GM19025 (cell line): Measurements from ENCODE around the gene PLSCR2.
"Not testable (repeated sequence)": the region's sequence is repeated elsewhere in the genome, so short reads cannot be mapped to it uniquely, and the experiment has no call there.

ENCODE experiments used
- ATAC-seq: cut with Tn5 transposase; IDR thresholded peaks from one replicate; pipeline ENCODE4 v1.9.1; 2021; ENCODE audit warnings: mild to moderate bottlenecking, low read depth, moderate library complexity; ENCODE audit not compliant: unreplicated experiment

The PLSCR2 gene

DNA sequence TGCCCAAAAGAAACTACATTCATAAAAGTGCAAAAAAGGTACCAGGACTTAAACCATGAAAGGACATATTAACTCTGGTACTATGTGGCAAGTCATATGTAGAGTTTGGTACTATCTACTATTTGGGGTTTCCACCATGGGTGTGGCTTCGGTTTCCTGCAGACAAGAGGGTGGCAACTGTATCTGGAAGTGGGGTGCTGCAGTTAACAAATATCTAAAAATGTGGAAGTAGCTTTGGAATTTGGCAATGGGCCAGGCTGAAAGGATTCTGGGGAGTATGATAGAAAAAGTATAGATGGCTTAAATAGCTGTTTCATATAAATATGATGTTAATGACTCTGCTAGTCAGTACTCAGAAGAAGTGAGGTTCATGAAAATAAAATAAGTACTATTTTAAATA is 44.0 kb downstream of the PLSCR2 start:
- no peak for ATAC-seq

DNA sequence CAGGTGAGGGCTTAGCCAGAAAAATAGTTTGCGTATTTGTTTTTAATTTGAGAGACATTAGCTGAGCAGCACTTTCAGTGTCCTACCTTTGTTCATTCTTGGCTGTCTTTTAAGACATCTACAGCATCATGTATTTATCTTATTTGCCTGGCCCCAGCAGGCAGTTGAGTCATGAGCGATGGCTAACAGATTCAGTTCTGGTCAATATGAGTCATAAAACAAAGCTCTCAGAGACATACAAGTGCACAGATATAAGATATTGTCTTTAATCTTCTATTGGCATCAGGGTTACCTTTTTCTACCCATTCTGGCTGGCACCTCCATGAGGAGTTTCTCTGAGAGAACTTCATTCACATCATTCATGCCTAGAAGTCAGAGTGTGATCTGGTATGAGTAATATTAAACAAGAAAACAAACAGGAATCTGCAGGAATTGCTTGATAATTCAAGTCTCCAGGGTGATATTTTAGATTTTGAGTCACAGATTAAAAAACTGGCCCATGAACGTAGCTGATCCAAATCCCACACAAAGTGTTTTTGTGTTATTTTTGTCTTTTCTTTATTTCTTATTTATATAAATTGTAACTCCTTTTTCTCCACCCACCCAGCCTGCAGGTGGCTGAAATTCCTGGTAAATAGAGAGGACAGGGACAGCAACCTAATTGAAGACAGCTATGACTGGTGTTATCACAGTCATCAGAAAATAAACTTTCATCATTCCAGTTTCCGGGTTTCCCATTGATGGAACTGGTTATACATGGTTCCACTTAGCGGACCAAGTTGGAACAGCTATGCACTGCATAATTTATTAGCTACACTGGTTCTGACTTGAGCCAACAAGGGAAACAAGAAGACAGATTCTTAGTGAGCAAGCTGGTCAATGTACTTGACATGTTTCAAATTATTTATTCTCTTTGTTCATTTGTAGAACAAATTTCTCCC is 47.3 kb downstream of the PLSCR2 start:
- no peak for ATAC-seq

DNA sequence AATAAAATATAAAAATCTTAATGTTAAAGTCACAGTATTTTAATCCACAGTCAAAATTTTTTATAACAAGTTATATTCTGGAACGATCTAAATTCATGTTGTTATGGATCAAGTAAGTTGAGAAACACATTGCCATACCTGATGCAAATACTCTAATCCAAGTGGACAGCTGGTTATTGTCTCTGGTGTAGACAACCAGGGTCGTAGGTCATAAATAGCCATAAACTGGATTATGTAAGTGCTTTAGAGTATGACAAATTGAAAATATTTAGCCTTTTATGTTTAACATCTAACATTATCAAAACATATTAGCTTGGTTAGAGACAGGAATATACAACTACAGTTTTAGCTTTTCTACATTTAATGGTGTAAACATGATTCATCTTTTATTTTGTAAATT is 53.0 kb downstream of the PLSCR2 start:
- ATAC-seq, result no peak

DNA sequence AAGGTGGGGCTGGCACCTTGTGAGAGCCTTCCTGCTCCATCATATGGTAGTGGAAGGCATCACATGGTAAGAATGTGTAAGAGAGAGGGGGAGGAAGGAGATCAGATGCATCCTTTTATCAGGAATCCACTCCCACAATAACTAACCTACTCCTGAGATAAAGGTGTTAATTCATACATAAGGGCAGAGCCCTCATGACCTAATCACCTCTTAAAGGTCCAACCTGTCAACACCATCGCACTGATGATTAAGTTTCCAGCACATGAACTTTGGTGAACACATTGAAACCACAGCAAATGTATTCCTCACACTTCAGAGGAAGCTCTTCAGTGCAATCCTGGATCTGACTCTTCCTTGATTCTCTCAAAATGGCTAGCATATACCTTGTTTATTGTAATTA is 55.4 kb downstream of the PLSCR2 start:
- ATAC-seq, result no peak

GRCh38 chr3:146412711-146413110 is 56.6 kb downstream of the PLSCR2 start:
- ATAC-seq, result not testable (repeated sequence)

GRCh38 chr3:146407956-146408355 is 61.4 kb downstream of the PLSCR2 start:
- no peak for ATAC-seq

DNA sequence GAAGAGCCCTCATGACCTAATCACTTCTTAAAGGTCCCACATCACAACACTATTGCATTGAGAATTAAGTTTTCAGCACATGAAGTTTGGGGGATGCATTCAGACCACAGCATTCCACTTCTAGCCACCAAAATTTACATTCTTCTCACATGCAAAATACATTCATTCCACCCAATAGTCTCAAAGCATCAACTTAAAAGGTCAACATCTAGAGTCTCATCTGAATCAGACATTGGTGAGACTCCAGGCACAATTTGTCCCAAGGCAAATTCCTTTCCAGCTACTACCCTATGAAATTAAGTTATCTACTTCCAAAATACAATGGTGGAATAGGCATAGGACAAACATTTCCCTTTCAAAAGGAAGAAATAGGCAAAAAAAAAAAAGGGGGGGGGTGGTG is 64.9 kb downstream of the PLSCR2 start:
- ATAC-seq, result no peak

DNA sequence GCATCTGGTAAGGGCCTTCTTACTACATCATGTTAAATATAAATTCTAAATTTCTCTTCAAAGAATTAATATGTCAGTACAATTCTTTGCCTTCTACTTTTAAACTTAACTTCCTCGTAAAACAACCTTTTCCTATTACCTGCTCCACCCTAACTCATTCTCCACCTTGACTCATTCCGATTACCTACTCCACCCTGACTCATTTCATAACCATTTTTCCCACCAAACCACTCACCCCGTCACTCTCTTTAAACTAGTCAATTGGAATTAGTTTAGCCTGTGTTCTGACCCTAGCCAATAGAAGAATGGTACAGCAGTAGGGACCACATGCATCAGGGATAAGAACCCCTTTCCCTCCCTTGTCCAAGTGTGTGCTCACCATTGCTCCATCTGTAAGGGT is 65.6 kb downstream of the PLSCR2 start:
- ATAC-seq, result no peak

DNA sequence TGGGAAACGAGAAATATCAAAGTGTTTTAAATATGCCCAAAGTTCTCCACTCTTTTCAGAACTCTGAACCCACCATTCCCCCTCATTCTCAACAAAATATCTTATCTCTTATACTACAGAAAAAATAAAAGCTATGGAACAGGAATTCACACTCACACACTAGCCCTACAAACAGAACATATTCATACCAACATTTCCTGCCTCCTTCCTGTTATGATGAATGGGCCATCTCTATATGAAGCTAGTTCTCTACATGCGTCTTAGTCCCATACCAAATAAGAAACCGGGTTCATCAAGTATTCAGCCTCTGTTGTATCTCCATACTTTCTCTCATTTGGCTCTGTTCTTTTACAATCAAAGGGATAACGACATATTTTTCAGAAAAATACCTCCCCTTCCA is 72.6 kb downstream of the PLSCR2 start:
- no peak for ATAC-seq

DNA sequence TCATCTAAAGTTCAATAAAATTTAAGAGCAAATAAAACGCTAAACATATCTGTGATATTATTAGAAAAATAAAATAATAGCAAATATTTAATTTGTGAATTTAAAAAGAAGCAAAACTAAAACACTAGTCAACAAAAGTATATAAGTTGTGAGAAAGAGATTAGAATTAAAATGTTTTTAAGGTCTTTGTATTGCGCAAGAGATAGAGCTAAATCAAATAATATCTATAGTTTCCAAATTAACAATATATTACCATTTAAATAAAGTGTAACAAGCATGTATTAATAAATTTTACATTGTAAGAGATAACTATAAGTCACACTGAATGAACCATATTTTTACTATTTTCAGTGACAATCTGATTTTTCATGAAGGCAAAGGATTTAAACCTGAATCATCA is 74.2 kb downstream of the PLSCR2 start:
- no peak for ATAC-seq

DNA sequence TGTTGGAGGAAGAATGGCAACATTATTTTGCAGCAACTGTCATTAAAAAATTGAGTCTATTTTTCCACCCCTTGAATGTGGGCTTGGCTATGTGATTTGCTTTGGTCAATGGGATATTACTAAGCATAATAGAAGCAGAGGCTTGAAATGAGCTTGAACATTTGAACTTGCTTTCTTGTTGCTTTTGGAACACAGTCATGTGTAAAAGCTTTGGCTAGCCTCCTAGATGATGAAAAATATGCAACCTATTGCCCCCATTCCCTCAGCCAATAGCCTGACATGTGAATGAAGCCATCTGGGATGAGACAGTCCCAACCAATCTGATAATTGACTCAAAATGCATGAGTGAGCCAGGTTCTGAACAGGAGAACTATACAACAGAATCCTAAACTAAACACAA is 78.4 kb downstream of the PLSCR2 start:
- ATAC-seq, result no peak

- ATAC-seq, result no peak
These were observed 79.2 kb downstream of the PLSCR2 start for GRCh38 chr3:146390006-146390772.

DNA sequence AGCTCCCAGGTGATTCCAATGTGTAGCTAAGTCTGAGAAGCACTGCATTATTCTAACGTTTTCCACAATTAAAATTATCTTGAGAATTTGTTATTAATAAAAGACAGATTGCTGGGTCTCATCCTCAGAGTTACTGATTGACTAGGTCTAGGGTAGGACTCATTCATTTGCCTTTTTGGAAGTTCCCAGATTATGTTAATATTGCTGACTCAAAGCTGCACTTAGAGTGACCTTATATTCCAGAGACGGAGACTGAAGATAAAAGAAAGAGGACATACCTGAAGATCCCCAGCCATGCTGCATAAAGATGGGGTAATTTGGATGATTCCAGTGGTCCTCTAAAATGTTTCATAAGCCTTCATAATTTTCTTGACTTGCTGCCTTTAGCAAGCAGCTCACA is 81.8 kb downstream of the PLSCR2 start:
- ATAC-seq, result no peak

- ATAC-seq, result no peak
These were observed 82.4 kb downstream of the PLSCR2 start for GRCh38 chr3:146386936-146387335.

DNA sequence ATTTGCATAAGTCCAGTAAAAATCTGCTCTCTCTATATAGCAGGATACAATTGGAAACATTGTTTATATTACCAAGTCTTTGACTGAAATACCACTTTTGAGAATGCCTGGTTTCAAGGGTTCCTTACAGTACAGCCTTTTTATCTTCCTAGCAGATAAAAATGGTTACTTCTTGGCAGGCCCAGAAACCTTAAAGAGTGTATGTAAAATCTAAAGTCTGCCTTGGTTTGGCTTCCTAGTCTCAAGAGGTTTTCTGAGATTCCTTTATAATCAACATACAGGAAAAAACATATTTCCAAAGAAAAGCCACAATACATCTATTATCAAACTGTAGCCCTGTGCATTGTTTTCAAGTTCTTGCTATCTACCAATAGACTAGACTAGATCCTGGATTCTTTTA is 84.6 kb downstream of the PLSCR2 start:
- ATAC-seq, result no peak
